Left lobe of liver (tissue), 2 donors: ENCODE results near the gene SMC5. TPM values are rescaled to one million over a fixed set of nuclear protein-coding genes. Genes with fewer than 3 reads are reported as not detected.

Experiments
- ATAC-seq: fragments of 200-7000 bp; cut with Tn5 transposase; one replicate; pipeline ENCODE4 v1.9.1; 2020; ENCODE audit warnings: mild to moderate bottlenecking, moderate library complexity
- DNase-seq: peaks from one replicate; pipeline ENCODE4 v3.0.0-alpha.2; 2020; ENCODE audit warnings: low spot score
- total RNA-seq: library from RNA; stranded (reverse); gene quantifications from one replicate; pipeline ENCODE4 v1.2.1, GENCODE V29; 2021
- donor health status: DM: no; HTN: no; CAD: no; lungs with moderate emphysema.
- donor health status: DM: no; HTN: yes; CAD: no.

The SMC5 gene
- total RNA-seq, 1 donor from 2014 or later, result 10.7 TPM

- ATAC-seq, result peak; percentile 8
Observed at GRCh38 chr9:70403166-70403565, 144.4 kb downstream of the SMC5 start.

GRCh38 chr9:70403618-70404025, 144.8 kb downstream of the SMC5 start:
- ATAC-seq, result peak; percentile 64
- no peak for DNase-seq

More at GRCh38 chr9:70403166-70403565, 144.4 kb downstream of the SMC5 start:
- no peak for DNase-seq

GRCh38 chr9:70404261-70404660, 145.5 kb downstream of the SMC5 start:
- no peak for DNase-seq
- ATAC-seq, result no peak

Other genes with a start within 250 kb of the SMC5 start
- gene MAMDC2, start 215.1 kb upstream of the SMC5 start, total RNA-seq, result 0.48 TPM
- 35.5 TPM for gene KLF9, start 155.7 kb downstream of the SMC5 start, total RNA-seq